H1 (cell line): Measurements from ENCODE around the gene DVL2. TPM values are rescaled to one million over a fixed set of nuclear protein-coding genes. Genes with fewer than 3 reads are reported as not detected.

Experiments
- EP300 ChIP-seq, 2 experiments: IDR thresholded peaks; 1 replicate in 1 of 2; 2 replicates in 1 of 2; pipeline ENCODE4 v1.6.1; 2011 to 2012; ENCODE audit warnings: low read depth in 2 of 2, low read length in 2 of 2, mild to moderate bottlenecking in 2 of 2, borderline replicate concordance in 1 of 2, inconsistent platforms in 1 of 2, moderate library complexity in 1 of 2
- HDAC6 ChIP-seq: IDR thresholded peaks from one replicate; pipeline ENCODE4 v1.7.1; 2012; ENCODE audit warnings: low read depth, mild to moderate bottlenecking, inconsistent platforms, low read length, moderate library complexity
- polyA plus RNA-seq, 7 experiments: library from polyadenylated mRNA; depleted of rRNA in 3 of 7; stranded (reverse) in 5 of 7; unstranded in 2 of 7; fragments of >200 nt in 5 of 7; fragments of 200-250 nt in 2 of 7; gene quantifications; 1 replicate in 5 of 7; 2 replicates in 1 of 7; 4 replicates in 1 of 7; pipeline versions ENCODE4 v1.2.1 to v1.2.3, GENCODE V29; 2011 to 2013; ENCODE audit warnings: missing spikeins in 2 of 7, mixed read lengths in 2 of 7
- total RNA-seq: library from RNA; stranded (reverse); fragmentation: NEBNext Ultra II Directional; extraction: Animal tissue kit (Norgen Biotek cat#: 25700); gene quantifications from 2 replicates; pipeline ENCODE4 v1.2.1, GENCODE V29; 2021

Gene DVL2
- total and polyA plus RNA-seq, 2 of the 8 experiments (the other 6 are each of a cell fraction or from before 2014, with no cell fraction given), result 19.0 to 59.6 TPM

DNA sequence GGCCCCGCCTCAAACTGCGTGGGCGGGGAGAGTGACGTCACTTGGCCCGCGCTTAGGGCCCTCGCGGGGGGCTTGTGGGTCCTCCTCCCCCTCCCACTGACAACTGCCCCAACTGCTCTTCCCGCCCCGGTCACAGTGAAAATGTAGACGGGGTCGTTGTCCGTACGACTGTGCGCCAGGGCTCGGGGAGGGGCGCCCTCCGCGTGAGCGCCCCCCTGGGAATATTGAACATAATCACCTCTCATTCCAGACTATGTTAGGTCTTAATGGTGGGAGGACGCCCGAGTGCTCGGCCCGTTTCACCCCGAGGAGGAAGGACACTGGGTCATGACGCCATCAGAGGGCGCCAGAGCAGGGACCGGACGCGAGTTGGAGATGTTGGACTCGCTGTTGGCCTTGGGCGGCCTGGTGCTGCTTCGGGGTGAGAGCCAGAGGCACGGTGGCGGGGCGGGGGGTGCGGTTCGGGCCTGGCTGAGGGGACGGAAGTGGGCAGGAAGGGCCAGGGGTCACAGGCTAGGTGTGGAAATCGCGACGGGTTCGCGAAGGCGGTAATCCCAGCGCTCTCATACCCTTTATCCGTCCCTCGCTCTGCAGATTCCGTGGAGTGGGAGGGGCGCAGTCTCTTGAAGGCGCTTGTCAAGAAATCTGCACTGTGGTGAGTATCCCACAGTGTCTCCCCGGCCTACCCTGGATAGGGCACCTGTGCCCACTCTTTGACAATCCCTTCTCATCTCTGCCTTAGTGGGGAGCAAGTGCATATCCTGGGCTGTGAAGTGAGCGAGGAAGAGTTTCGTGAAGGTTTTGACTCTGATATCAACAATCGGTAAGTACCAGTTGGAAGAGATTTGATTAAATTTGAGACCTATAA is 18.1 kb upstream of the DVL2 start, which contains the start of gene ELP5 (continued):
- TF ChIP-seq EP300 (IDR thresholded peaks at IDR 0.05; ENCODE audit: borderline replicate concordance in 1 of 2, low read depth in 2 of 2, low read length in 2 of 2) (no peak), HDAC6 (no peak)
